Hematopoietic multipotent progenitor cell treated with erythropoietin and hydrocortisone succinate and interleukin-3 and kit ligand, for 15 days (in vitro differentiated cells): ENCODE measurements around the gene MGAT4D.
"Not testable (repeated sequence)": the region's sequence is repeated elsewhere in the genome, so short reads cannot be mapped to it uniquely, and the experiment has no call there.

ENCODE experiments used
- DNase-seq: peaks from one replicate; pipeline ENCODE4 v3.0.0-alpha.2; 2015; ENCODE audit warnings: low spot score

Gene MGAT4D

GRCh38 chr4:140497747-140498636 is at the start of gene MGAT4D:
TSS of gene MGAT4D (minus strand) at chr4:140498293. CDS start at chr4:140498222, 71 bp downstream.
- no peak for DNase-seq

GRCh38 chr4:140533951-140534480 is 35.9 kb upstream of the MGAT4D start:
- DNase-seq: no peak

- no peak for DNase-seq
Observed at GRCh38 chr4:140529434-140529833, 31.3 kb upstream of the MGAT4D start.

- peak; percentile 98 for DNase-seq
Observed at GRCh38 chr4:140523857-140524742, 26.0 kb upstream of the MGAT4D start, which contains the start of gene ELMOD2. TSS of gene ELMOD2 (plus strand) at chr4:140524168. CDS start at chr4:140525429, 1,261 bp downstream.

- DNase-seq: no peak
Observed at GRCh38 chr4:140523370-140523856, 25.3 kb upstream of the MGAT4D start.

- DNase-seq: no peak
Observed at GRCh38 chr4:140515423-140515822, 17.3 kb upstream of the MGAT4D start.

- not testable (repeated sequence) for DNase-seq
Observed at GRCh38 chr4:140513765-140514164, 15.7 kb upstream of the MGAT4D start.

GRCh38 chr4:140504261-140504660 is 6.2 kb upstream of the MGAT4D start:
- DNase-seq: no peak

GRCh38 chr4:140499391-140499790 is 1.3 kb upstream of the MGAT4D start:
- DNase-seq: no peak

- no peak for DNase-seq
Observed at GRCh38 chr4:140497405-140497746, 717 bp downstream of the MGAT4D start.

- DNase-seq: no peak
Observed at GRCh38 chr4:140485939-140486338, 12.2 kb downstream of the MGAT4D start.

GRCh38 chr4:140483445-140483844 is 14.6 kb downstream of the MGAT4D start:
- no peak for DNase-seq

- no peak for DNase-seq
Observed at GRCh38 chr4:140472156-140472555, 25.9 kb downstream of the MGAT4D start.

- no peak for DNase-seq
Observed at GRCh38 chr4:140469791-140470733, 28.0 kb downstream of the MGAT4D start.

- no peak for DNase-seq
Observed at GRCh38 chr4:140466146-140466545, 31.9 kb downstream of the MGAT4D start.

GRCh38 chr4:140463614-140464013 is 34.5 kb downstream of the MGAT4D start:
- no peak for DNase-seq

- DNase-seq: no peak
Observed at GRCh38 chr4:140463182-140463581, 34.9 kb downstream of the MGAT4D start.

GRCh38 chr4:140450352-140450751 is 47.7 kb downstream of the MGAT4D start:
- no peak for DNase-seq

GRCh38 chr4:140448830-140449229 is 49.3 kb downstream of the MGAT4D start:
- no peak for DNase-seq

GRCh38 chr4:140448162-140448561 is 49.9 kb downstream of the MGAT4D start:
- no peak for DNase-seq

- DNase-seq: not testable (repeated sequence)
Observed at GRCh38 chr4:140444347-140444746, 53.7 kb downstream of the MGAT4D start.
